ENCODE results near the gene SV2B.

SV2B gene

DNA sequence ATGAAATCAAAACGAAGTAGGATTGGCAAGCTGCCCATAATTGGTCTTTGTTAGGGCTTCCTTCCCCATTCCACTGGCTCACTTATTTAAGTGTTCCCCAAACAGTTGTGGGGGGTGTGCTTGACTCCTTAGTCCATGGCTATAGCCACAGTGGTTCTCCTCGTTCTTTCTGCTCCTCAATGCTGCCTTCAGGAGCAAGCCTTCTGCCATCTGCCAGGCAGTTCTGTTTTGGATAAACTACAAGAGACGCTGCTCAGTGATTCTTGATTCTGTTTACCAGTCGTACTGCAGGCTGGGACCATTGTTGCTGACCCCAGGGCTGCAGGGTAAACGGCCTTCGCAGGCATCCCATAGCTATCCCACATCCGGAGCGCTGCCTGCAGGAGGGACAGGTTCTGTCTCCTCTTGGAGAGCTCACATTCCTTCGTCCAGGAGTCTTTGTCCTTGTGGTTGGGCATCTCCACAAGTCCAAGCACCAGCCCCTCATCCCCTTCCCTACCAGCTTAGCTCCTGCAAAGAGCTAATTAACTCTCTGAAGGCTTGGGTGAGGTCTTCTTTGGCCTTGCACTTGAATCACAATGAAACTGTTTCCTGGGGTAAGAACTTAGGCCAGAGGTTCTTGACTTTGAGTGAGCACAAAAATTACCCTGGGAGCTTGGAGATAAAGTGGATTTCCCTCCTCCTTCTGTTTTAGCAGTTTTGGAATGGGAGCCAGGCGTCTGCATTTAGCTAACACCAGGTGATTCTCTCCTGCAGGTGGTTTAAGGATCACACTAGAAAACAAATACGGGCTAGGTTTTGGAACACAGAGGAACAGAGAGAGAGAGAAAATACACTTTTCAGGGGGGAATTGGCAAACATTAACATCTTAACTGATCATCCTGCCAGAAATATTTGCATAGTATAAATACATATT, 114.9 kb downstream of the SV2B start:
- POLR2A ChIA-PET, result no interaction called here
- CTCF ChIA-PET, result interaction anchor here (0.6 to 2.5 kb wide), 8 partner anchors 9 to 160 kb away, joined by 3 to 20 read pairs (median 6); no protein-coding TSS in a partner anchor
- H3K36me3 ChIP-seq (ENCODE audit: control insufficient read depth in 2 of 2, insufficient read depth in 1 of 2, low read length in 2 of 2), result no peaks in the 10 kb centered on the region
- TF ChIP-seq ZNF544 (tag by site-specific recombination; IDR thresholded peaks at IDR 0.05) (no peak), ZNF670 (tag by site-specific recombination; IDR thresholded peaks at IDR 0.05; ENCODE audit: low read depth) (no peak), GLIS1 (tag by site-specific recombination; IDR thresholded peaks at IDR 0.05) (no peak), ZNF341 (tag by site-specific recombination; IDR thresholded peaks at IDR 0.05; ENCODE audit: low read depth) (no peak), MZF1 (tag by site-specific recombination; IDR thresholded peaks at IDR 0.05; ENCODE audit: borderline replicate concordance) (no peak), SCRT1 (tag by site-specific recombination; IDR thresholded peaks at IDR 0.05; ENCODE audit: borderline replicate concordance) (no peak)
- TF ChIP-seq, protein P1, sequence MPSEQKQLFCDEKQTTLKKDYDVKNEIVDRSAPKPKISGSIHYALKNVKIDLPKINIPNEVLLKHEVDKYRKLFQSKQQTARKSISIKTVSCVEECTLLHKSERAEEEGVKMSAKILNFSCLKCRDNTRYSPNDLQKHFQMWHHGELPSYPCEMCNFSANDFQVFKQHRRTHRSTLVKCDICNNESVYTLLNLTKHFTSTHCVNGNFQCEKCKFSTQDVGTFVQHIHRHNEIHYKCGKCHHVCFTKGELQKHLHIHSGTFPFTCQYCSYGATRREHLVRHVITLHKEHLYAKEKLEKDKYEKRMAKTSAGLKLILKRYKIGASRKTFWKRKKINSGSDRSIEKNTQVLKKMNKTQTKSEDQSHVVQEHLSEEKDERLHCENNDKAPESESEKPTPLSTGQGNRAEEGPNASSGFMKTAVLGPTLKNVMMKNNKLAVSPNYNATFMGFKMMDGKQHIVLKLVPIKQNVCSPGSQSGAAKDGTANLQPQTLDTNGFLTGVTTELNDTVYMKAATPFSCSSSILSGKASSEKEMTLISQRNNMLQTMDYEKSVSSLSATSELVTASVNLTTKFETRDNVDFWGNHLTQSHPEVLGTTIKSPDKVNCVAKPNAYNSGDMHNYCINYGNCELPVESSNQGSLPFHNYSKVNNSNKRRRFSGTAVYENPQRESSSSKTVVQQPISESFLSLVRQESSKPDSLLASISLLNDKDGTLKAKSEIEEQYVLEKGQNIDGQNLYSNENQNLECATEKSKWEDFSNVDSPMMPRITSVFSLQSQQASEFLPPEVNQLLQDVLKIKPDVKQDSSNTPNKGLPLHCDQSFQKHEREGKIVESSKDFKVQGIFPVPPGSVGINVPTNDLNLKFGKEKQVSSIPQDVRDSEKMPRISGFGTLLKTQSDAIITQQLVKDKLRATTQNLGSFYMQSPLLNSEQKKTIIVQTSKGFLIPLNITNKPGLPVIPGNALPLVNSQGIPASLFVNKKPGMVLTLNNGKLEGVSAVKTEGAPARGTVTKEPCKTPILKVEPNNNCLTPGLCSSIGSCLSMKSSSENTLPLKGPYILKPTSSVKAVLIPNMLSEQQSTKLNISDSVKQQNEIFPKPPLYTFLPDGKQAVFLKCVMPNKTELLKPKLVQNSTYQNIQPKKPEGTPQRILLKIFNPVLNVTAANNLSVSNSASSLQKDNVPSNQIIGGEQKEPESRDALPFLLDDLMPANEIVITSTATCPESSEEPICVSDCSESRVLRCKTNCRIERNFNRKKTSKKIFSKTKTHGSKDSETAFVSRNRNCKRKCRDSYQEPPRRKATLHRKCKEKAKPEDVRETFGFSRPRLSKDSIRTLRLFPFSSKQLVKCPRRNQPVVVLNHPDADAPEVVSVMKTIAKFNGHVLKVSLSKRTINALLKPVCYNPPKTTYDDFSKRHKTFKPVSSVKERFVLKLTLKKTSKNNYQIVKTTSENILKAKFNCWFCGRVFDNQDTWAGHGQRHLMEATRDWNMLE (tag by site-specific recombination; conservative IDR thresholded peaks at IDR 0.05; ENCODE audit: low read depth), result no peak
- TF ChIP-seq, protein P2, sequence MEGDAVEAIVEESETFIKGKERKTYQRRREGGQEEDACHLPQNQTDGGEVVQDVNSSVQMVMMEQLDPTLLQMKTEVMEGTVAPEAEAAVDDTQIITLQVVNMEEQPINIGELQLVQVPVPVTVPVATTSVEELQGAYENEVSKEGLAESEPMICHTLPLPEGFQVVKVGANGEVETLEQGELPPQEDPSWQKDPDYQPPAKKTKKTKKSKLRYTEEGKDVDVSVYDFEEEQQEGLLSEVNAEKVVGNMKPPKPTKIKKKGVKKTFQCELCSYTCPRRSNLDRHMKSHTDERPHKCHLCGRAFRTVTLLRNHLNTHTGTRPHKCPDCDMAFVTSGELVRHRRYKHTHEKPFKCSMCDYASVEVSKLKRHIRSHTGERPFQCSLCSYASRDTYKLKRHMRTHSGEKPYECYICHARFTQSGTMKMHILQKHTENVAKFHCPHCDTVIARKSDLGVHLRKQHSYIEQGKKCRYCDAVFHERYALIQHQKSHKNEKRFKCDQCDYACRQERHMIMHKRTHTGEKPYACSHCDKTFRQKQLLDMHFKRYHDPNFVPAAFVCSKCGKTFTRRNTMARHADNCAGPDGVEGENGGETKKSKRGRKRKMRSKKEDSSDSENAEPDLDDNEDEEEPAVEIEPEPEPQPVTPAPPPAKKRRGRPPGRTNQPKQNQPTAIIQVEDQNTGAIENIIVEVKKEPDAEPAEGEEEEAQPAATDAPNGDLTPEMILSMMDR (tag by site-specific recombination; IDR thresholded peaks at IDR 0.05), result no peak
- TF ChIP-seq, protein P3, sequence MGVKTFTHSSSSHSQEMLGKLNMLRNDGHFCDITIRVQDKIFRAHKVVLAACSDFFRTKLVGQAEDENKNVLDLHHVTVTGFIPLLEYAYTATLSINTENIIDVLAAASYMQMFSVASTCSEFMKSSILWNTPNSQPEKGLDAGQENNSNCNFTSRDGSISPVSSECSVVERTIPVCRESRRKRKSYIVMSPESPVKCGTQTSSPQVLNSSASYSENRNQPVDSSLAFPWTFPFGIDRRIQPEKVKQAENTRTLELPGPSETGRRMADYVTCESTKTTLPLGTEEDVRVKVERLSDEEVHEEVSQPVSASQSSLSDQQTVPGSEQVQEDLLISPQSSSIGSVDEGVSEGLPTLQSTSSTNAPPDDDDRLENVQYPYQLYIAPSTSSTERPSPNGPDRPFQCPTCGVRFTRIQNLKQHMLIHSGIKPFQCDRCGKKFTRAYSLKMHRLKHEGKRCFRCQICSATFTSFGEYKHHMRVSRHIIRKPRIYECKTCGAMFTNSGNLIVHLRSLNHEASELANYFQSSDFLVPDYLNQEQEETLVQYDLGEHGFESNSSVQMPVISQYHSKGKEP (tag by site-specific recombination; IDR thresholded peaks at IDR 0.05), result no peak
- no peak overlapping the region for H3K27ac ChIP-seq (ENCODE audit: extremely low read depth, low read depth, low read length)
- H3K4me1 ChIP-seq (ENCODE audit: control insufficient read depth, insufficient read depth, low read length), result no peaks in the 10 kb centered on the region; the same call in 1 of the 2 replicates
- no peaks in the 10 kb centered on the region for H3K9me3 ChIP-seq (ENCODE audit: control insufficient read depth, insufficient read depth, low read depth, low read length)
- H3K4me3 ChIP-seq (ENCODE audit: low read depth, low read length), result no peak overlapping the region

DNA sequence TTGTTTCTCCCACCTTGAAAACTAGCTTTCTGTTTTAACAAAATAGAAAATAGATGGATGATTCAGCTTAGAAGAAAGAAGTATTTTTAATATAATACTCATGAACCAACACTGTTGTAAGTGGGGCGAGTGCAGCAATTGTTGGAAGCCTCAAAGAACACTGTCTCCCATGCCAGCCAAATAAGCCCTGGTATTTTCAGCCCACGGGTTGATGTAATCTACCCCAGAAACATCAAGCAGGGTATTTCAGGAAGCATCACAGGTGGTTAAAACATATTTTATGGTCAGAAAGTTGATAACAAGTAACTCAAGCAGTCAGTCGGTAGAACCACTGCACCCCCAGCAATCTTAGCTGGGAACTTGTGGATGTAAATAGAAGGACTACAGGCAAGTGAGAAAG, 115.9 kb downstream of the SV2B start:
- TF ChIP-seq HOXC10 (CRISPR knock-in tag; IDR thresholded peaks at IDR 0.05) (no peak), ZNF112 (tag by site-specific recombination; IDR thresholded peaks at IDR 0.05) (no peak), YY1 (tag by site-specific recombination; IDR thresholded peaks at IDR 0.05) (no peak), ZNF302 (tag by site-specific recombination; IDR thresholded peaks at IDR 0.05; ENCODE audit: low read depth) (no peak), KLF9 (tag by site-specific recombination; IDR thresholded peaks at IDR 0.05; ENCODE audit: low read depth) (no peak), ZNF423 (tag by site-specific recombination; IDR thresholded peaks at IDR 0.05) (no peak)
- TF ChIP-seq, protein P4, sequence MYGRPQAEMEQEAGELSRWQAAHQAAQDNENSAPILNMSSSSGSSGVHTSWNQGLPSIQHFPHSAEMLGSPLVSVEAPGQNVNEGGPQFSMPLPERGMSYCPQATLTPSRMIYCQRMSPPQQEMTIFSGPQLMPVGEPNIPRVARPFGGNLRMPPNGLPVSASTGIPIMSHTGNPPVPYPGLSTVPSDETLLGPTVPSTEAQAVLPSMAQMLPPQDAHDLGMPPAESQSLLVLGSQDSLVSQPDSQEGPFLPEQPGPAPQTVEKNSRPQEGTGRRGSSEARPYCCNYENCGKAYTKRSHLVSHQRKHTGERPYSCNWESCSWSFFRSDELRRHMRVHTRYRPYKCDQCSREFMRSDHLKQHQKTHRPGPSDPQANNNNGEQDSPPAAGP (tag by site-specific recombination; IDR thresholded peaks at IDR 0.05), result no peak
- TF ChIP-seq, protein P5, sequence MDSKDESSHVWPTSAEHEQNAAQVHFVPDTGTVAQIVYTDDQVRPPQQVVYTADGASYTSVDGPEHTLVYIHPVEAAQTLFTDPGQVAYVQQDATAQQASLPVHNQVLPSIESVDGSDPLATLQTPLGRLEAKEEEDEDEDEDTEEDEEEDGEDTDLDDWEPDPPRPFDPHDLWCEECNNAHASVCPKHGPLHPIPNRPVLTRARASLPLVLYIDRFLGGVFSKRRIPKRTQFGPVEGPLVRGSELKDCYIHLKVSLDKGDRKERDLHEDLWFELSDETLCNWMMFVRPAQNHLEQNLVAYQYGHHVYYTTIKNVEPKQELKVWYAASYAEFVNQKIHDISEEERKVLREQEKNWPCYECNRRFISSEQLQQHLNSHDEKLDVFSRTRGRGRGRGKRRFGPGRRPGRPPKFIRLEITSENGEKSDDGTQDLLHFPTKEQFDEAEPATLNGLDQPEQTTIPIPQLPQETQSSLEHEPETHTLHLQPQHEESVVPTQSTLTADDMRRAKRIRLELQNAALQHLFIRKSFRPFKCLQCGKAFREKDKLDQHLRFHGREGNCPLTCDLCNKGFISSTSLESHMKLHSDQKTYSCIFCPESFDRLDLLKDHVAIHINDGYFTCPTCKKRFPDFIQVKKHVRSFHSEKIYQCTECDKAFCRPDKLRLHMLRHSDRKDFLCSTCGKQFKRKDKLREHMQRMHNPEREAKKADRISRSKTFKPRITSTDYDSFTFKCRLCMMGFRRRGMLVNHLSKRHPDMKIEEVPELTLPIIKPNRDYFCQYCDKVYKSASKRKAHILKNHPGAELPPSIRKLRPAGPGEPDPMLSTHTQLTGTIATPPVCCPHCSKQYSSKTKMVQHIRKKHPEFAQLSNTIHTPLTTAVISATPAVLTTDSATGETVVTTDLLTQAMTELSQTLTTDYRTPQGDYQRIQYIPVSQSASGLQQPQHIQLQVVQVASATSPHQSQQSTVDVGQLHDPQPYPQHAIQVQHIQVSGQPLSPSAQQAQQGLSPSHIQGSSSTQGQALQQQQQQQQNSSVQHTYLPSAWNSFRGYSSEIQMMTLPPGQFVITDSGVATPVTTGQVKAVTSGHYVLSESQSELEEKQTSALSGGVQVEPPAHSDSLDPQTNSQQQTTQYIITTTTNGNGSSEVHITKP (tag by site-specific recombination; IDR thresholded peaks at IDR 0.05), result no peak
- TF ChIP-seq, protein P6, sequence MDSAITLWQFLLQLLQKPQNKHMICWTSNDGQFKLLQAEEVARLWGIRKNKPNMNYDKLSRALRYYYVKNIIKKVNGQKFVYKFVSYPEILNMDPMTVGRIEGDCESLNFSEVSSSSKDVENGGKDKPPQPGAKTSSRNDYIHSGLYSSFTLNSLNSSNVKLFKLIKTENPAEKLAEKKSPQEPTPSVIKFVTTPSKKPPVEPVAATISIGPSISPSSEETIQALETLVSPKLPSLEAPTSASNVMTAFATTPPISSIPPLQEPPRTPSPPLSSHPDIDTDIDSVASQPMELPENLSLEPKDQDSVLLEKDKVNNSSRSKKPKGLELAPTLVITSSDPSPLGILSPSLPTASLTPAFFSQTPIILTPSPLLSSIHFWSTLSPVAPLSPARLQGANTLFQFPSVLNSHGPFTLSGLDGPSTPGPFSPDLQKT (IDR thresholded peaks at IDR 0.05; ENCODE audit: borderline replicate concordance, low read depth, low read length), result no peak
- no peaks in the 10 kb centered on the region for H3K4me1 ChIP-seq (ENCODE audit: control insufficient read depth, insufficient read depth, low read length)
- CTCF ChIA-PET, result interaction anchor here (0.6 to 1.5 kb wide), 6 partner anchors 10 to 366 kb away, joined by 3 to 8 read pairs (median 4); no protein-coding TSS in a partner anchor
- H3K36me3 ChIP-seq (ENCODE audit: control insufficient read depth in 2 of 2, insufficient read depth in 1 of 2, low read length in 2 of 2), result no peaks in the 10 kb centered on the region
- no peak overlapping the region for H3K27ac ChIP-seq (ENCODE audit: extremely low read depth, low read depth, low read length)
- POLR2A ChIA-PET, result no interaction called here
- H3K4me3 ChIP-seq (ENCODE audit: low read depth, low read length), result no peak overlapping the region
- H3K9me3 ChIP-seq (ENCODE audit: control insufficient read depth, insufficient read depth, low read depth, low read length), result no peaks in the 10 kb centered on the region
